IMR-90 (cell line): ENCODE data around the gene ULBP2. TPM values are rescaled to one million over a fixed set of nuclear protein-coding genes. Genes with fewer than 3 reads are reported as not detected.
"Not testable (repeated sequence)": the region's sequence is repeated elsewhere in the genome, so short reads cannot be mapped to it uniquely, and the experiment has no call there.

Source experiments
- ATAC-seq: fragments of 200-7000 bp; cut with Tn5 transposase; 2 replicates; pipeline ENCODE4 v1.9.1; 2020; ENCODE audit warnings: low read depth, mild to moderate bottlenecking, moderate library complexity
- BruUV-seq: library from RNA; stranded (reverse); fragments of 400-500 nt; replicated peaks from 2 replicates; lab custom pipeline; 2021; lab: Mats Ljungman, UMichigan
- CTCF ChIA-PET: fragments of 300-600 bp; formaldehyde crosslinking; extraction: SDS; loops from one replicate; lab custom pipeline; 2021; ENCODE audit warnings: antibody characterized with exemption; lab: Yijun Ruan, JAX
- POLR2A ChIA-PET: fragments of 300-600 bp; sonication (Branson Sonifier 250); formaldehyde crosslinking; loops from one replicate; lab custom pipeline; 2022; ENCODE audit warnings: antibody characterized with exemption; ENCODE audit not compliant: unreplicated experiment; lab: Charles Lee
- DNase-seq: peaks from one replicate; pipeline ENCODE4 v3.0.0; 2013
- H2AFZ ChIP-seq: replicated peaks from 2 replicates; pipeline ENCODE3; 2013; ENCODE audit warnings: low read length, mild to moderate bottlenecking; ENCODE audit not compliant: poor library complexity
- H2AK5ac ChIP-seq: 2 replicates; pipeline ENCODE4 v1.6.1; 2013; ENCODE audit warnings: low read depth, low read length, inconsistent platforms
- H2AK9ac ChIP-seq: replicated peaks from 2 replicates; pipeline ENCODE3; 2013; ENCODE audit warnings: mild to moderate bottlenecking, low read depth, low read length, moderate library complexity; ENCODE audit not compliant: poor library complexity
- H2BK120ac ChIP-seq: 2 replicates; pipeline ENCODE4 v1.6.1; 2013; ENCODE audit warnings: low read depth, low read length, inconsistent platforms
- H2BK15ac ChIP-seq: 3 replicates; pipeline ENCODE4 v1.6.1; 2013; ENCODE audit warnings: low read depth, low read length, inconsistent platforms
- H2BK20ac ChIP-seq: 2 replicates; pipeline ENCODE4 v1.6.1; 2013; ENCODE audit warnings: low read depth, mild to moderate bottlenecking, inconsistent platforms, low read length, moderate library complexity
- H2BK5ac ChIP-seq: 2 replicates; pipeline ENCODE4 v1.6.1; 2013; ENCODE audit warnings: mild to moderate bottlenecking, low read depth, low read length, inconsistent platforms; ENCODE audit not compliant: poor library complexity, severe bottlenecking
- H3K14ac ChIP-seq: replicated peaks from 2 replicates; pipeline ENCODE4 v1.6.1; 2013; ENCODE audit warnings: low read depth, low read length, inconsistent platforms
- H3K18ac ChIP-seq: 2 replicates; pipeline ENCODE4 v1.6.1; 2013; ENCODE audit warnings: low read depth, low read length, control low read depth
- H3K23ac ChIP-seq: 2 replicates; pipeline ENCODE4 v1.6.1; 2013; ENCODE audit warnings: low read depth, low read length, inconsistent platforms
- H3K27ac ChIP-seq: 2 replicates; pipeline ENCODE4 v1.5.1; 2013; ENCODE audit warnings: mild to moderate bottlenecking, control low read depth, low read length; ENCODE audit not compliant: insufficient read depth
- H3K27me3 ChIP-seq: 2 replicates; pipeline ENCODE4 v1.6.1; 2013; ENCODE audit warnings: low read length; ENCODE audit not compliant: control insufficient read depth, insufficient read depth
- H3K36me3 ChIP-seq: 2 replicates; pipeline ENCODE4 v1.6.1; 2013; ENCODE audit warnings: low read length, mixed read lengths; ENCODE audit not compliant: control insufficient read depth, insufficient read depth
- H3K4ac ChIP-seq: 2 replicates; pipeline ENCODE4 v1.6.1; 2013; ENCODE audit warnings: low read depth, low read length, inconsistent platforms
- H3K4me1 ChIP-seq: 2 replicates; pipeline ENCODE4 v1.6.1; 2013; ENCODE audit warnings: low read length, mixed read lengths; ENCODE audit not compliant: control insufficient read depth, insufficient read depth
- H3K4me2 ChIP-seq: 2 replicates; pipeline ENCODE4 v1.6.1; 2013; ENCODE audit warnings: low read depth, mild to moderate bottlenecking, control low read depth, low read length, moderate library complexity
- H3K4me3 ChIP-seq: 2 replicates; pipeline ENCODE4 v1.5.1; 2013; ENCODE audit warnings: low read depth, mild to moderate bottlenecking, control low read depth, low read length, moderate library complexity; ENCODE audit not compliant: insufficient read depth
- H3K56ac ChIP-seq: 2 replicates; pipeline ENCODE4 v1.6.1; 2013; ENCODE audit warnings: low read length, inconsistent platforms; ENCODE audit not compliant: insufficient read depth; ENCODE audit errors: extremely low read depth
- H3K79me1 ChIP-seq, 2 experiments: 2 replicates each; pipeline ENCODE4 v1.6.1; 2013; ENCODE audit warnings: low read length in 2 of 2, inconsistent platforms in 1 of 2, low read depth in 1 of 2
- H3K9ac ChIP-seq: 2 replicates; pipeline ENCODE4 v1.6.1; 2013; ENCODE audit warnings: low read depth, low read length, control low read depth
- H3K9me1 ChIP-seq: 2 replicates; pipeline ENCODE4 v1.6.1; 2013; ENCODE audit warnings: low read length, inconsistent platforms; ENCODE audit not compliant: insufficient read depth
- H3K9me3 ChIP-seq: 2 replicates; pipeline ENCODE4 v1.6.1; 2013; ENCODE audit warnings: low read length; ENCODE audit not compliant: control insufficient read depth, insufficient read depth
- H4K20me1 ChIP-seq: 2 replicates; pipeline ENCODE4 v1.6.1; 2013; ENCODE audit warnings: low read length, inconsistent platforms; ENCODE audit not compliant: insufficient read depth
- H4K5ac ChIP-seq: 2 replicates; pipeline ENCODE4 v1.6.1; 2013; ENCODE audit warnings: mild to moderate bottlenecking, low read depth, low read length, control low read depth
- H4K8ac ChIP-seq, 2 experiments: 2 replicates each; pipeline ENCODE4 v1.6.1; 2013; ENCODE audit warnings: low read depth in 2 of 2, low read length in 2 of 2, control low read depth in 1 of 2, inconsistent platforms in 1 of 2
- H4K91ac ChIP-seq: 2 replicates; pipeline ENCODE4 v1.6.1; 2013; ENCODE audit warnings: low read depth, low read length, inconsistent platforms; ENCODE audit not compliant: insufficient read depth
- WGBS, 2 experiments: methylation state at CpG; one replicate each; pipeline versions ENCODE4 v1.1.5 to v1.1.7; 2013; ENCODE audit warnings: missing lambda C conversion rate in 2 of 2; ENCODE audit not compliant: insufficient read length in 1 of 2; ENCODE audit errors: extremely low coverage in 2 of 2; 5-methylcytosine and 5-hydroxymethylcytosine counted together
- dilution Hi-C: fragments of 300-500 bp; cut with HindIII; formaldehyde crosslinking; loops from one replicate; pipeline ENCODE4 v1.14.3; 2018; ENCODE audit warnings: low sequenced_read_pairs; ENCODE audit not compliant: unreplicated experiment
- in situ Hi-C: fragments of 300-500 bp; cut with MboI; formaldehyde crosslinking; loops from 3 replicates; pipeline ENCODE4 v1.14.3; 2019; ENCODE audit warnings: low sequenced_read_pairs, inconsistent platforms, mixed read lengths
- intact Hi-C: fragments of 100-400 bp; cut with micrococcal nuclease; formaldehyde crosslinking; loops from 2 replicates; pipeline ENCODE4 v1.10.0; 2022
- polyA plus RNA-seq, 3 experiments: library from polyadenylated mRNA; depleted of rRNA; stranded (reverse); fragments of >200 nt; gene quantifications; 2 replicates each; pipeline ENCODE4 v1.2.3, GENCODE V29; 2012; ENCODE audit warnings: low replicate concordance in 1 of 3
- total RNA-seq: library from RNA; depleted of rRNA; stranded (reverse); fragments of >200 nt; gene quantifications from 2 replicates; pipeline ENCODE4 v1.2.3, GENCODE V29; 2012

The ULBP2 gene
- total and polyA plus RNA-seq, 2 of the 4 experiments (the other 2 are of a cell fraction): 7.9 to 16.2 TPM

GRCh38 chr6:149953390-149953789 lies 11.6 kb downstream of the ULBP2 start:
- H4K91ac ChIP-seq, H3K18ac ChIP-seq, H2AK9ac ChIP-seq, POLR2A ChIA-PET, H3K9ac ChIP-seq, H3K9me3 ChIP-seq, H2BK120ac ChIP-seq, ATAC-seq, H3K9me1 ChIP-seq, H3K23ac ChIP-seq, H4K5ac ChIP-seq, H3K56ac ChIP-seq, in situ Hi-C loops, H2BK15ac ChIP-seq, intact Hi-C loops, H3K4me2 ChIP-seq, CTCF ChIA-PET, H3K4me1 ChIP-seq, H3K4ac ChIP-seq, H3K14ac ChIP-seq, H2AK5ac ChIP-seq, H3K36me3 ChIP-seq, dilution Hi-C loops, H4K8ac ChIP-seq, BruUV-seq, H2AFZ ChIP-seq, H2BK20ac ChIP-seq, H3K27ac ChIP-seq, DNase-seq, H3K4me3 ChIP-seq, H4K20me1 ChIP-seq, H3K79me1 ChIP-seq, H2BK5ac ChIP-seq: not testable (repeated sequence)
- 40% methylated on average over 1 of the region's 2 CpGs; no CpG with 5 or more reads in 1 of the 2 experiments for WGBS, 2 experiments
- peaks cover 54% of the 10 kb centered on the region for H3K27me3 ChIP-seq

GRCh38 chr6:149953934-149954327 lies 12.1 kb downstream of the ULBP2 start:
- peaks cover 56% of the 10 kb centered on the region for H3K27me3 ChIP-seq
- POLR2A ChIA-PET: not testable (repeated sequence)

More at GRCh38 chr6:149953934-149954327, 12.1 kb downstream of the ULBP2 start:
- H3K14ac ChIP-seq, H2AK5ac ChIP-seq, H4K8ac ChIP-seq, H3K4me1 ChIP-seq, H4K91ac ChIP-seq, H3K79me1 ChIP-seq, H3K56ac ChIP-seq, H2BK5ac ChIP-seq, H2BK15ac ChIP-seq, H4K5ac ChIP-seq, in situ Hi-C loops, H2AFZ ChIP-seq, H3K9me3 ChIP-seq, H2BK120ac ChIP-seq, dilution Hi-C loops, intact Hi-C loops, H3K18ac ChIP-seq, DNase-seq, H3K27ac ChIP-seq, H3K36me3 ChIP-seq, H3K9me1 ChIP-seq, CTCF ChIA-PET, H3K4me3 ChIP-seq, H2AK9ac ChIP-seq, H3K23ac ChIP-seq, H3K4me2 ChIP-seq, H3K4ac ChIP-seq, BruUV-seq, H3K9ac ChIP-seq, H2BK20ac ChIP-seq, H4K20me1 ChIP-seq: not testable (repeated sequence)
- ATAC-seq: peak; percentile 92
- no CpG with 5 or more reads among the region's 10 CpGs for WGBS, 2 experiments
